Nephron (organoid): ENCODE data around the gene VASP.

Experiments used
- H3K27ac Mint-ChIP-seq, 3 experiments: 2 replicates each; pipeline ENCODE4 v1.8.0; 2020; ENCODE audit warnings: mixed read lengths in 3 of 3, mild to moderate bottlenecking in 2 of 3, moderate library complexity in 1 of 3
- H3K27me3 Mint-ChIP-seq: 2 replicates; pipeline ENCODE4 v1.8.0; 2021; ENCODE audit warnings: low read depth, mild to moderate bottlenecking, moderate library complexity, mixed read lengths
- H3K36me3 Mint-ChIP-seq: 2 replicates; pipeline ENCODE4 v1.8.0; 2020; ENCODE audit warnings: low read depth, mixed read lengths
- H3K4me1 Mint-ChIP-seq: 2 replicates; pipeline ENCODE4 v1.8.0; 2020; ENCODE audit warnings: mixed read lengths
- H3K4me3 Mint-ChIP-seq, 3 experiments: 2 replicates each; pipeline ENCODE4 v1.8.0; 2020; ENCODE audit warnings: mild to moderate bottlenecking in 3 of 3, mixed read lengths in 3 of 3, moderate library complexity in 2 of 3
- H3K9me3 Mint-ChIP-seq: 2 replicates; pipeline ENCODE4 v1.8.0; 2020; ENCODE audit warnings: mixed read lengths
- TF ChIP-seq, protein P1 (sequence below), 3 experiments: fragments of 200-600 bp; sonication (generic); IDR thresholded peaks; one replicate each; pipeline ENCODE4 v1.5.0; 2021; ENCODE audit warnings: antibody characterized with exemption in 3 of 3; ENCODE audit not compliant: unreplicated experiment in 3 of 3

Gene VASP

DNA sequence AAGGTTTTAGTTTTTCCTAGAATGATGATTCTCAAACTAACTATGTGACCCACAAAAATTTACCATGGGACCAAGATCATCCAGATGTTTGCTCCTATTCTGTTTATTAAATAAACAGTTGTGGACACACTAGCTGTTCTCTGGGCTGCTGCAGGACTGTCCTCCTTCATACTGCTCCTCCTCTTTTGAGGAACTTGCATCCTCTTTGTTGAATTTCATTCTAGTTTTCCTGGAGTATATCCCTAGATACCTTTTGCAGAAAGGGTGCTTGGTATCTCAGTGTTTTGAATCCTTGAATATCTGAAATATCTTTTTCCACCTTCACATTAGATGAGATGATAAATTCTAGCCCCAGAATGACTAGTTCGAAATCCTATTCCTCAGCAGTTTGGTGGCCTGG, 24.1 kb downstream of the VASP start:
- peaks cover 9% of the 10 kb centered on the region for H3K36me3 Mint-ChIP-seq
- H3K27ac Mint-ChIP-seq: no peak overlapping the region
- peaks cover 4% of the 10 kb centered on the region for H3K4me1 Mint-ChIP-seq
- TF ChIP-seq, protein P1, sequence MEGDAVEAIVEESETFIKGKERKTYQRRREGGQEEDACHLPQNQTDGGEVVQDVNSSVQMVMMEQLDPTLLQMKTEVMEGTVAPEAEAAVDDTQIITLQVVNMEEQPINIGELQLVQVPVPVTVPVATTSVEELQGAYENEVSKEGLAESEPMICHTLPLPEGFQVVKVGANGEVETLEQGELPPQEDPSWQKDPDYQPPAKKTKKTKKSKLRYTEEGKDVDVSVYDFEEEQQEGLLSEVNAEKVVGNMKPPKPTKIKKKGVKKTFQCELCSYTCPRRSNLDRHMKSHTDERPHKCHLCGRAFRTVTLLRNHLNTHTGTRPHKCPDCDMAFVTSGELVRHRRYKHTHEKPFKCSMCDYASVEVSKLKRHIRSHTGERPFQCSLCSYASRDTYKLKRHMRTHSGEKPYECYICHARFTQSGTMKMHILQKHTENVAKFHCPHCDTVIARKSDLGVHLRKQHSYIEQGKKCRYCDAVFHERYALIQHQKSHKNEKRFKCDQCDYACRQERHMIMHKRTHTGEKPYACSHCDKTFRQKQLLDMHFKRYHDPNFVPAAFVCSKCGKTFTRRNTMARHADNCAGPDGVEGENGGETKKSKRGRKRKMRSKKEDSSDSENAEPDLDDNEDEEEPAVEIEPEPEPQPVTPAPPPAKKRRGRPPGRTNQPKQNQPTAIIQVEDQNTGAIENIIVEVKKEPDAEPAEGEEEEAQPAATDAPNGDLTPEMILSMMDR (IDR thresholded peaks at IDR 0.05; ENCODE audit: unreplicated experiment in 3 of 3): no peak
- peaks cover 39% of the 10 kb centered on the region for H3K27me3 Mint-ChIP-seq
- peaks cover 10% of the 10 kb centered on the region for H3K9me3 Mint-ChIP-seq
- no peak overlapping the region for H3K4me3 Mint-ChIP-seq

DNA sequence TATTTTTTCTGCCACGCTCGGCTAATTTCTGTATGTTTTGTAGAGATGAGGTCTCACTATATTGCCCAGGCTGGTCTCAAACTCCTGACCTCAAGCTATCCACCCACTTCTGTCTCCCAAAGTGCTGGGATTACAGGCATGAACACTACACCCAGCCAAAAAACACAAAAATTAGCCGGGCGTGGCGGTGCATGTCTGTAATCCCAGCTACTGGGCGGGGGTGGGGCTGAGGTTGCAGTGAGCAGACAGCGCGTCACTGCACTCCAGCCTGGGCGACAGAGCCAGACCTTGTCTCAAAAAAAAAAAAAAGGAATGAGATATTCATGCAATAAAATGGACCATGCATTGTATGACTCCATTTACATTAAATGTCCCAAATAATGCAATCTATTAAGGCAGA, 32.2 kb downstream of the VASP start:
- no peaks in the 10 kb centered on the region for H3K27me3 Mint-ChIP-seq
- no peaks in the 10 kb centered on the region for H3K36me3 Mint-ChIP-seq
- H3K9me3 Mint-ChIP-seq: peaks cover 5% of the 10 kb centered on the region
- no peak overlapping the region for H3K27ac Mint-ChIP-seq
- no peak overlapping the region for H3K4me3 Mint-ChIP-seq
- H3K4me1 Mint-ChIP-seq: no peaks in the 10 kb centered on the region
- TF ChIP-seq, protein P1 (IDR thresholded peaks at IDR 0.05; ENCODE audit: unreplicated experiment in 3 of 3): no peak

DNA sequence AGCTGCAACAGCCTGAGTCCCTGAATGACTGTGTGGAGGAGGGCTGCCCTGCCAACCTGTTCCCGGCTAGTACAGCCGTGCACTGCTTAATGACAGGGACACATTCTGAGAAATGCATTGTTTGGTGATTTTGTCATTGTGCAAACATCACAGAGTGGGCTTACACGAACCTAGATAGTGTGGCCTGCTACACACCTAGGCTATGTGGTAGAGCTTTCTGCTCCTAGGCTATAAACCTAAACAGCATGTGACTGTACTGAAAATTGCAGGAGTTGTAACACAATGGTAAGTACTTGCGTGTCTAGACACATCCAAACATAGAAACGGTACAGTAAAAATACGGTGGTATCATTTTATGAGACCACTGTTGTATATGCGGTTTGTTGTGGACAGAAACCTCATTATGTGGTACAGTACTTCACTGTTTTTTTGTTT, 35.0 kb downstream of the VASP start:
- no peaks in the 10 kb centered on the region for H3K9me3 Mint-ChIP-seq
- no peaks in the 10 kb centered on the region for H3K36me3 Mint-ChIP-seq
- no peak overlapping the region for H3K4me3 Mint-ChIP-seq
- H3K4me1 Mint-ChIP-seq: no peaks in the 10 kb centered on the region
- H3K27me3 Mint-ChIP-seq: no peaks in the 10 kb centered on the region
- no peak overlapping the region for H3K27ac Mint-ChIP-seq
- TF ChIP-seq, protein P1 (IDR thresholded peaks at IDR 0.05; ENCODE audit: unreplicated experiment in 3 of 3): no peak

DNA sequence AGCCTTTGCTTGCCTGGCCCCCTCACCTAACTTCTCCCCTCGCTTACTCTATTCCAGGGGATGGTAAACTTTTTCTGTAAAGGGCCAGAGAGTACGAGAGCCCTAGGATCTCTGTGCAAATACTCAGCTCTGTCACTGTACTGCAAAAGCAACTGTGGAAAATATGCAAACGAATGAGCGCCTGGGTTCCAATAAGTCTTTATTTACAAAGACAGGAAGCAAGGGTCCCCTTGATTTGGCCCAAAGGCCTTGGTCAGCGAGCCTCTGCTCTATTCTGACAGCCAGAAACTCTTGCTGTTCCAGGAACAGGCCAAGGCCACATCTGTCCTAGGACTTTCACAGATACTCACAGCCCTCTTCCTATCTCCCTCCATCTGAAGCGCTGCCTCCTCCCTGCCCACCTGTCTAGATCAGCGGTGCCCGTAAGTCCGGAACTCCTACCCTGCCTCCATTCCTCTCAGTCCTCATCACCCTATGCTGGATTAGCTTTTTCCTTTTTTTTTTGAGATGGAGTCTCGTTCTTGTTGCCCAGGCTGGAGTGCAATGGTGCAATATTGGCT, 40.0 kb downstream of the VASP start:
- Mint-ChIP-seq H3K36me3 (no peaks in the 10 kb centered on the region), H3K27me3 (peaks cover 7% of the 10 kb centered on the region), H3K4me3 (no peak overlapping the region), H3K27ac (no peak overlapping the region), H3K4me1 (peaks cover 5% of the 10 kb centered on the region), H3K9me3 (no peaks in the 10 kb centered on the region)
- TF ChIP-seq, protein P1 (IDR thresholded peaks at IDR 0.05; ENCODE audit: unreplicated experiment in 3 of 3): no peak

DNA sequence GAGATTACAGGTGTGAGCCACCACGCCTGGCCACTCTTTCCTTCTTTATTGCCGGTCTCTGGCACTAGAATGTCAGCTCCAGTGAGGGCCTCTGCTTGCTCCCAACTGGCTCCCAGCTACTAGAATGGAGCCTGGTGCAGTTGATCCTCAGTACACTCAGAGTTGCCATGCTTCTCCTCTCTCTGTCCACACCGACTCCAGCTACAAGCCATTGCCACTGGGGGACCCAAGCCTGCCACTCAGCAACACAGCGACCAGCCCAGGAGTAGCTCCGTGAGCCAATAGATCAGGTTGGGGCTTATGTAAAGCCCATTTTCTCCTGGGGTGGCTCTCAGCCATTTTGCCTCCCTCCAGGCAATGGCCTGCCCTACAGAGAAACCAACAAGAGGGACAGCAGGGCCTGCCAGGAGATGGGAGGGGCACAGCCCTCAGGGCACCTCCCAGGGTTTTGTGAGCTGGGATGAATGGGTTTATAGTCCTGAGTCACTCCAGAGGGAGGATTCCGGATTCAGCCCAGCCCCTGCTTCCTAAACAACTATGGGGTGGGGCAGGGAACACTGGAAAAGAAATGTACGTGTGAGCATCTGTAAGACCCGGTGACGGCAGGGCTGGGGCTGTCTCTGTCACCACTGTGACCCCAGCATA, 40.8 kb downstream of the VASP start:
- Mint-ChIP-seq H3K27ac (no peak overlapping the region), H3K4me1 (peaks cover 5% of the 10 kb centered on the region), H3K36me3 (peaks cover 4% of the 10 kb centered on the region), H3K9me3 (no peaks in the 10 kb centered on the region), H3K27me3 (peaks cover 7% of the 10 kb centered on the region), H3K4me3 (no peak overlapping the region)
- TF ChIP-seq, protein P1 (IDR thresholded peaks at IDR 0.05; ENCODE audit: unreplicated experiment in 3 of 3): no peak

DNA sequence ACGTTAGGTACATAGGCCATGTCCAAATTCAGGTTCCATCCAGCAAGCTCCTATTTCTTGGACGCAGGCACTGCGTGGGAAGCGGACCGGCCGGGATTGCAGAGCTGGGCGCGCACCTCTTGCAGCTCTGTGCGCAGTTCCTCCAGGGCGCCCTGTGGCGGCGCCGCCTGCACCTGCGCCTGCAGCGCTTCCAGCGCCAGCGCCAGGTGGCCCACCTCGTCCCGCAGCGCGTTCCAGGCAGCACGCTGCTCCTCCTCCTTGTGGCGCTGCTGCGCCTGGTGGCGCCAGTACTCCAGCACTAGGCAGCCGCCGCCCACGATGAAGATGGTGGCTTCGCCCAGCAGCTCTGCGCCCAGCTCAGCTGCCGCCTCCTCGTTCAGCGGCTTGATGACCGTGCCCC, 46.2 kb downstream of the VASP start:
- peaks cover 13% of the 10 kb centered on the region for H3K27me3 Mint-ChIP-seq
- peaks cover 9% of the 10 kb centered on the region for H3K4me1 Mint-ChIP-seq

More for the DNA sequence above, 46.2 kb downstream of the VASP start:
- TF ChIP-seq, protein P1 (IDR thresholded peaks at IDR 0.05; ENCODE audit: unreplicated experiment in 3 of 3): no peak
- H3K27ac Mint-ChIP-seq: no peak overlapping the region
- H3K4me3 Mint-ChIP-seq: no peak overlapping the region
- peaks cover 6% of the 10 kb centered on the region for H3K36me3 Mint-ChIP-seq
- H3K9me3 Mint-ChIP-seq: no peaks in the 10 kb centered on the region
